H9 (cell line): Measurements from ENCODE around the gene GALNT4. TPM values are rescaled to one million over a fixed set of nuclear protein-coding genes. Genes with fewer than 3 reads are reported as not detected.

Experiments
- DNase-seq: peaks from one replicate; pipeline ENCODE4 v3.0.0-alpha.2; 2017
- H2AFZ ChIP-seq: one replicate; pipeline ENCODE4 v1.6.1; 2013; ENCODE audit warnings: mild to moderate bottlenecking, low read length, control low read depth, moderate library complexity
- H2AK5ac ChIP-seq: 2 replicates; pipeline ENCODE4 v1.6.1; 2013; ENCODE audit warnings: low read length, control low read depth, mixed read lengths; ENCODE audit not compliant: insufficient read length
- H2BK120ac ChIP-seq: one replicate; pipeline ENCODE4 v1.6.1; 2013; ENCODE audit warnings: low read depth, mild to moderate bottlenecking, low read length, control low read depth, inconsistent platforms; ENCODE audit not compliant: poor library complexity, severe bottlenecking
- H2BK12ac ChIP-seq: 2 replicates; pipeline ENCODE4 v1.6.1; 2013; ENCODE audit warnings: low read length, control low read depth, mixed read lengths, low read depth; ENCODE audit not compliant: insufficient read length
- H2BK15ac ChIP-seq: 2 replicates; pipeline ENCODE4 v1.6.1; 2013; ENCODE audit warnings: low read depth, low read length, control low read depth
- H2BK20ac ChIP-seq: one replicate; pipeline ENCODE4 v1.6.1; 2013; ENCODE audit warnings: low read depth, mild to moderate bottlenecking, low read length, control low read depth, inconsistent platforms; ENCODE audit not compliant: poor library complexity, severe bottlenecking
- H2BK5ac ChIP-seq: 2 replicates; pipeline ENCODE4 v1.6.1; 2013; ENCODE audit warnings: low read length, control low read depth, mixed read lengths; ENCODE audit not compliant: insufficient read length
- H3K14ac ChIP-seq: 2 replicates; pipeline ENCODE4 v1.6.1; 2013; ENCODE audit warnings: low read length, control low read depth; ENCODE audit not compliant: insufficient read depth
- H3K18ac ChIP-seq: 2 replicates; pipeline ENCODE4 v1.6.1; 2013; ENCODE audit warnings: low read depth, mild to moderate bottlenecking, mixed read lengths, low read length, control low read depth; ENCODE audit not compliant: insufficient read length
- H3K23ac ChIP-seq: 2 replicates; pipeline ENCODE4 v1.6.1; 2013; ENCODE audit warnings: low read length, control low read depth, mixed read lengths, low read depth; ENCODE audit not compliant: insufficient read length
- H3K23me2 ChIP-seq: 2 replicates; pipeline ENCODE4 v1.6.1; 2013; ENCODE audit warnings: low read depth, mild to moderate bottlenecking, mixed read lengths, low read length, control low read depth; ENCODE audit not compliant: insufficient read length, poor library complexity, severe bottlenecking
- H3K27ac ChIP-seq: 2 replicates; pipeline ENCODE4 v1.5.1; 2013; ENCODE audit warnings: low read length, control low read depth, mixed read lengths, low read depth; ENCODE audit not compliant: insufficient read length
- H3K27me3 ChIP-seq: 2 replicates; pipeline ENCODE4 v1.6.1; 2013; ENCODE audit warnings: low read length, control low read depth, inconsistent platforms; ENCODE audit not compliant: insufficient read depth
- H3K4ac ChIP-seq: 2 replicates; pipeline ENCODE4 v1.6.1; 2013; ENCODE audit warnings: low read depth, mild to moderate bottlenecking, control low read depth, inconsistent platforms, low read length, moderate library complexity
- H3K4me1 ChIP-seq: 2 replicates; pipeline ENCODE4 v1.6.1; 2013; ENCODE audit warnings: low read length, control low read depth, inconsistent platforms; ENCODE audit not compliant: insufficient read depth
- H3K4me2 ChIP-seq: 2 replicates; pipeline ENCODE4 v1.6.1; 2013; ENCODE audit warnings: low read length, control low read depth, mixed read lengths; ENCODE audit not compliant: insufficient read length, insufficient read depth
- H3K56ac ChIP-seq: 2 replicates; pipeline ENCODE4 v1.6.1; 2013; ENCODE audit warnings: low read depth, mild to moderate bottlenecking, mixed read lengths, low read length, control low read depth; ENCODE audit not compliant: insufficient read length
- H3K79me1 ChIP-seq: 2 replicates; pipeline ENCODE4 v1.6.1; 2013; ENCODE audit warnings: low read depth, mild to moderate bottlenecking, moderate library complexity, low read length, control low read depth, inconsistent platforms; ENCODE audit not compliant: insufficient read depth, poor library complexity, severe bottlenecking
- H3K79me2 ChIP-seq: 2 replicates; pipeline ENCODE4 v1.6.1; 2013; ENCODE audit warnings: low read length, control low read depth, inconsistent platforms; ENCODE audit not compliant: insufficient read depth
- H3K9ac ChIP-seq: 2 replicates; pipeline ENCODE4 v1.6.1; 2013; ENCODE audit warnings: low read length, control low read depth, mixed read lengths; ENCODE audit not compliant: insufficient read length; ENCODE audit errors: extremely low read depth
- H3K9me3 ChIP-seq: one replicate; pipeline ENCODE4 v1.6.1; 2013; ENCODE audit warnings: low read depth, low read length, inconsistent platforms; ENCODE audit not compliant: control insufficient read depth
- H3T11ph ChIP-seq: one replicate; pipeline ENCODE4 v1.6.1; 2013; ENCODE audit warnings: mild to moderate bottlenecking, low read length, control low read depth, inconsistent platforms
- H4K20me1 ChIP-seq: one replicate; pipeline ENCODE4 v1.6.1; 2013; ENCODE audit not compliant: control insufficient read depth, insufficient read length, insufficient read depth
- H4K5ac ChIP-seq: 2 replicates; pipeline ENCODE4 v1.6.1; 2013; ENCODE audit warnings: low read depth, mild to moderate bottlenecking, mixed read lengths, low read length, control low read depth; ENCODE audit not compliant: insufficient read length
- H4K8ac ChIP-seq: replicated peaks from 2 replicates; pipeline ENCODE4 v1.6.1; 2013; ENCODE audit warnings: low read length, control low read depth, mixed read lengths, low read depth; ENCODE audit not compliant: insufficient read length
- H4K91ac ChIP-seq: 2 replicates; pipeline ENCODE4 v1.6.1; 2013; ENCODE audit warnings: low read depth, mild to moderate bottlenecking, moderate library complexity, mixed read lengths, low read length, control low read depth; ENCODE audit not compliant: insufficient read length
- H3K27ac Mint-ChIP-seq, 3 experiments: 2 replicates in 2 of 3; 3 replicates in 1 of 3; pipeline ENCODE4 v1.8.0; 2020 to 2021; ENCODE audit warnings: mixed read lengths in 3 of 3, mild to moderate bottlenecking in 1 of 3, moderate library complexity in 1 of 3
- H3K27me3 Mint-ChIP-seq: 2 replicates; pipeline ENCODE4 v1.8.0; 2021; ENCODE audit warnings: low read depth, mild to moderate bottlenecking, moderate library complexity, mixed read lengths
- H3K36me3 Mint-ChIP-seq, 3 experiments: 2 replicates in 2 of 3; 3 replicates in 1 of 3; pipeline ENCODE4 v1.8.0; 2020 to 2021; ENCODE audit warnings: low read depth in 3 of 3, mixed read lengths in 3 of 3; ENCODE audit not compliant: insufficient read depth in 1 of 3
- H3K4me1 Mint-ChIP-seq, 2 experiments: 2 replicates each; pipeline ENCODE4 v1.8.0; 2020; ENCODE audit warnings: mixed read lengths in 2 of 2
- H3K4me3 Mint-ChIP-seq, 2 experiments: 2 replicates in 1 of 2; 3 replicates in 1 of 2; pipeline ENCODE4 v1.8.0; 2020 to 2021; ENCODE audit warnings: mild to moderate bottlenecking in 2 of 2, mixed read lengths in 2 of 2, moderate library complexity in 1 of 2
- H3K9me3 Mint-ChIP-seq, 2 experiments: 2 replicates in 1 of 2; 3 replicates in 1 of 2; pipeline ENCODE4 v1.8.0; 2020; ENCODE audit warnings: mild to moderate bottlenecking in 2 of 2, mixed read lengths in 2 of 2, moderate library complexity in 1 of 2
- WGBS: extraction: QIAGEN DNeasy Blood & Tissue Kit; methylation state at CpG from one replicate; pipeline ENCODE4 v1.1.7; 2013; ENCODE audit warnings: missing lambda C conversion rate, low lambda C conversion rate, mixed read lengths; ENCODE audit not compliant: insufficient read length; ENCODE audit errors: extremely low coverage; 5-methylcytosine and 5-hydroxymethylcytosine counted together
- total RNA-seq: library from RNA; stranded (reverse); gene quantifications from 2 replicates; pipeline ENCODE4 v1.2.1, GENCODE V29; 2021
- TF ChIP-seq, protein P1 (sequence below): fragments of 200-600 bp; sonication (generic); conservative IDR thresholded peaks from 3 replicates; pipeline ENCODE4 v1.8.0; 2021; ENCODE audit warnings: antibody characterized with exemption, mild to moderate bottlenecking

Gene GALNT4
- total RNA-seq, 1 experiment from 2014 or later = 3.1 TPM

DNA sequence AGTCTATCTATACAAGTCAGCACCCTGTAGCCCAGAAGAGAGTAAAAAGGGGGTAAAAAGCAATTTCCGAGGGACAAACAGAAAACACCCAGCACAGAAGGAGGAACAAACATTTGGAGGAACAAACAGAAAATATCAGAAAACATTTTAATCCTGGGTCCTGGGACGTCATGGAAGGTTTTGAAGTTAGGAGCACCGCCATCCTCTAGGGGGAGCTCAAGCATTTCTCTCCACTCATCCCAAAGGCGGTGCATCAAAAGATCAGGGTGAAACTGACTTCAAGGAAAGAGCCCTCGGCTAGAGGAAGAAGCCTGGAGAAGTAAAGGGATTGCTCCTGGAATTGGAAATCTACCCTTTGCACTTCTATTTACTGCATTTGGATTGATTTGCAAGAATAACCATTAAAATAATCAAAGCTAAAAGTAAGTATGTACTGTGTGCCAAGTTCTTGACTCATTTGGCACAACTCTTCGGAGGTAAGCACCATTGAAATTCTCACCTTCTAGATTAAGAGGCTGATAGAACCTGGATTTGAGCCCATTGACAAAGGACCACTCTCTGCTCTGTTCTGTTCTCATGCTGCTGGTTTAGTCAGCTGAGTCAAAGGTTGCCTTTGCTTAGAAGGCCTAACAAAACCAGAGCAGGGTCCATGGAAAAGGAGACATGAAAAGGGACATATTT, 18.5 kb upstream of the GALNT4 start:
- Histone ChIP-seq H4K5ac (no peak overlapping the region), H4K8ac (no peak overlapping the region), H3K23me2 (no peaks in the 10 kb centered on the region), H3K27ac (no peak overlapping the region), H3K4me2 (no peak overlapping the region), H2BK20ac (no peak overlapping the region), H3K4me1 (no peaks in the 10 kb centered on the region), H3K9me3 (no peaks in the 10 kb centered on the region), H3K23ac (no peak overlapping the region), H2BK12ac (no peak overlapping the region), H2BK15ac (no peak overlapping the region), H3K79me1 (no peaks in the 10 kb centered on the region), H3K4ac (no peak overlapping the region), H3K18ac (no peak overlapping the region), H4K20me1 (no peaks in the 10 kb centered on the region), H4K91ac (no peak overlapping the region), H2AFZ (no peak overlapping the region), H3K9ac (no peak overlapping the region), H3T11ph (no peak overlapping the region), H3K79me2 (no peaks in the 10 kb centered on the region), H2AK5ac (no peak overlapping the region), H3K56ac (no peak overlapping the region), H3K27me3 (no peaks in the 10 kb centered on the region), H3K14ac (no peak overlapping the region), H2BK120ac (no peak overlapping the region), H2BK5ac (no peak overlapping the region)
- no peaks in the 10 kb centered on the region for H3K36me3 Mint-ChIP-seq
- peaks cover 17 to 19% of the 10 kb centered on the region in 2 experiments for H3K4me1 Mint-ChIP-seq
- no peak overlapping the region for H3K27ac Mint-ChIP-seq
- peaks cover 4% of the 10 kb centered on the region for H3K27me3 Mint-ChIP-seq
- H3K4me3 Mint-ChIP-seq = no peak overlapping the region
- TF ChIP-seq, protein P1, sequence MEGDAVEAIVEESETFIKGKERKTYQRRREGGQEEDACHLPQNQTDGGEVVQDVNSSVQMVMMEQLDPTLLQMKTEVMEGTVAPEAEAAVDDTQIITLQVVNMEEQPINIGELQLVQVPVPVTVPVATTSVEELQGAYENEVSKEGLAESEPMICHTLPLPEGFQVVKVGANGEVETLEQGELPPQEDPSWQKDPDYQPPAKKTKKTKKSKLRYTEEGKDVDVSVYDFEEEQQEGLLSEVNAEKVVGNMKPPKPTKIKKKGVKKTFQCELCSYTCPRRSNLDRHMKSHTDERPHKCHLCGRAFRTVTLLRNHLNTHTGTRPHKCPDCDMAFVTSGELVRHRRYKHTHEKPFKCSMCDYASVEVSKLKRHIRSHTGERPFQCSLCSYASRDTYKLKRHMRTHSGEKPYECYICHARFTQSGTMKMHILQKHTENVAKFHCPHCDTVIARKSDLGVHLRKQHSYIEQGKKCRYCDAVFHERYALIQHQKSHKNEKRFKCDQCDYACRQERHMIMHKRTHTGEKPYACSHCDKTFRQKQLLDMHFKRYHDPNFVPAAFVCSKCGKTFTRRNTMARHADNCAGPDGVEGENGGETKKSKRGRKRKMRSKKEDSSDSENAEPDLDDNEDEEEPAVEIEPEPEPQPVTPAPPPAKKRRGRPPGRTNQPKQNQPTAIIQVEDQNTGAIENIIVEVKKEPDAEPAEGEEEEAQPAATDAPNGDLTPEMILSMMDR = peak; percentile 92
- WGBS = no CpG with 5 or more reads among the region's 6 CpGs
- H3K9me3 Mint-ChIP-seq = no peaks in the 10 kb centered on the region
- peak; percentile 80 for DNase-seq
